Tibial nerve (tissue), 4 donors: ENCODE data around the gene CKAP5. TPM values are rescaled to one million over a fixed set of nuclear protein-coding genes. Genes with fewer than 3 reads are reported as not detected.

ENCODE experiments used
- DNase-seq, 2 donors: peaks; one replicate each; pipeline ENCODE4 v3.0.0-alpha.2; 2019; ENCODE audit warnings: low spot score in 2 of 2
- H3K27ac ChIP-seq, 4 donors: fragments of 200-600 bp; sonication (generic) in 3 of 4; one replicate each; pipeline ENCODE4 v1.5.1; 2017 to 2019; ENCODE audit warnings: mild to moderate bottlenecking in 1 of 4
- H3K27me3 ChIP-seq, 2 donors: fragments of 200-600 bp; sonication (generic) in 1 of 2; one replicate each; pipeline versions ENCODE4 v1.5.1 to v1.6.0; 2017 to 2019
- H3K36me3 ChIP-seq, 3 donors: fragments of 200-600 bp; sonication (generic); one replicate each; pipeline ENCODE4 v1.5.1; 2018 to 2019
- H3K4me1 ChIP-seq, 4 donors: fragments of 200-600 bp; sonication (generic) in 3 of 4; one replicate each; pipeline ENCODE4 v1.5.1; 2017 to 2019
- H3K4me3 ChIP-seq, 4 donors: fragments of 200-600 bp; sonication (generic) in 3 of 4; one replicate each; pipeline ENCODE4 v1.5.1; 2017 to 2019; ENCODE audit warnings: mild to moderate bottlenecking in 1 of 4, moderate library complexity in 1 of 4
- H3K9me3 ChIP-seq, 4 donors: fragments of 200-600 bp; sonication (generic) in 3 of 4; one replicate each; pipeline ENCODE4 v1.5.1; 2017 to 2019
- CTCF ChIP-seq, 5 experiments: fragments of 200-600 bp in 3 of 5; fragments of 450-650 bp in 2 of 5; sonication (generic) in 3 of 5; IDR thresholded peaks; one replicate each; pipeline ENCODE4 v1.5.1; 2016 to 2019; ENCODE audit warnings: antibody characterized with exemption in 5 of 5, mild to moderate bottlenecking in 3 of 5, moderate library complexity in 2 of 5
- EP300 ChIP-seq, 2 donors: sonication (generic); formaldehyde crosslinking; IDR thresholded peaks; one replicate each; pipeline ENCODE4 v1.6.1; 2017; ENCODE audit warnings: antibody characterized with exemption in 2 of 2, mild to moderate bottlenecking in 1 of 2
- POLR2A ChIP-seq, 2 donors: fragments of 450-650 bp; IDR thresholded peaks; one replicate each; pipeline ENCODE4 v1.6.1; 2017; ENCODE audit warnings: antibody characterized with exemption in 2 of 2, mild to moderate bottlenecking in 2 of 2, moderate library complexity in 2 of 2
- WGBS, 2 donors: methylation state at CpG; one replicate each; pipeline ENCODE4 v1.1.5; 2018; 5-methylcytosine and 5-hydroxymethylcytosine counted together
- total RNA-seq, 4 donors: library from RNA; depleted of rRNA; stranded (reverse); fragments of >200 nt; gene quantifications; one replicate each; pipeline ENCODE4 v1.1.0, GENCODE V29; 2016

CKAP5 gene
- total RNA-seq, 4 donors from 2014 or later: 36.9 to 52.7 (median 47.7) TPM

- no peak for TF ChIP-seq CTCF (IDR thresholded peaks at IDR 0.05)
- H3K27me3 ChIP-seq: no peaks in the 10 kb centered on the region
- H3K36me3 ChIP-seq: no peaks in the 10 kb centered on the region
- DNase-seq: no peak
- peak overlapping the region in 1 of 4 donors; percentile 80 for H3K27ac ChIP-seq
- H3K4me1 ChIP-seq: peaks cover 0 to 35% (median 11%) of the 10 kb centered on the region in 4 donors
- 48 to 49% methylated on average over 1 of the region's 1 CpG for WGBS, 2 donors
- H3K9me3 ChIP-seq: no peaks in the 10 kb centered on the region
- no peak overlapping the region for H3K4me3 ChIP-seq
Observed at GRCh38 chr11:46827995-46828394, 18.1 kb downstream of the CKAP5 start.

GRCh38 chr11:46826310-46827044 lies 19.6 kb downstream of the CKAP5 start:
- H3K36me3 ChIP-seq: no peaks in the 10 kb centered on the region
- H3K9me3 ChIP-seq: no peaks in the 10 kb centered on the region
- peak overlapping the region; percentile 30 to 64 (median 54) for H3K4me3 ChIP-seq
- 2 to 3% methylated on average over 14 to 16 of the region's 32 CpGs for WGBS, 2 donors
- H3K4me1 ChIP-seq: peaks cover 0 to 35% (median 11%) of the 10 kb centered on the region in 4 donors
- TF ChIP-seq POLR2A (IDR thresholded peaks at IDR 0.05) (no peak), CTCF (IDR thresholded peaks at IDR 0.05) (peak in 3 of 5 experiments; percentile 17 to 52 (median 33)), EP300 (IDR thresholded peaks at IDR 0.05) (peak in 1 of 2 donors; percentile 52)
- DNase-seq: peak; percentile 67 to 74
- H3K27me3 ChIP-seq: no peaks in the 10 kb centered on the region
- peak overlapping the region in 3 of 4 donors; percentile 56 to 80 (median 66) for H3K27ac ChIP-seq

GRCh38 chr11:46808799-46809431 lies 37.2 kb downstream of the CKAP5 start:
- DNase-seq: no peak
- no peak overlapping the region for H3K27ac ChIP-seq
- peaks cover 0 to 45% (median 0%) of the 10 kb centered on the region in 3 donors for H3K36me3 ChIP-seq
- TF ChIP-seq EP300 (IDR thresholded peaks at IDR 0.05) (no peak), POLR2A (IDR thresholded peaks at IDR 0.05) (no peak), CTCF (IDR thresholded peaks at IDR 0.05) (peak in 1 of 5 experiments; percentile 13)
- H3K4me1 ChIP-seq: no peaks in the 10 kb centered on the region
- no peak overlapping the region for H3K4me3 ChIP-seq
- no peaks in the 10 kb centered on the region for H3K9me3 ChIP-seq
- 43 to 50% methylated on average over 3 of the region's 3 CpGs for WGBS, 2 donors
- no peaks in the 10 kb centered on the region for H3K27me3 ChIP-seq

GRCh38 chr11:46801694-46802470 lies 44.2 kb downstream of the CKAP5 start:
- no peak overlapping the region for H3K4me3 ChIP-seq
- H3K9me3 ChIP-seq: no peaks in the 10 kb centered on the region
- WGBS, 2 donors: 80 to 86% methylated on average over 7 of the region's 7 CpGs
- H3K36me3 ChIP-seq: peaks cover 0 to 65% (median 1%) of the 10 kb centered on the region in 3 donors
- no peak for DNase-seq
- TF ChIP-seq POLR2A (IDR thresholded peaks at IDR 0.05): no peak
- TF ChIP-seq CTCF (IDR thresholded peaks at IDR 0.05): no peak
- TF ChIP-seq EP300 (IDR thresholded peaks at IDR 0.05): no peak
- no peaks in the 10 kb centered on the region for H3K4me1 ChIP-seq
- no peak overlapping the region for H3K27ac ChIP-seq
- no peaks in the 10 kb centered on the region for H3K27me3 ChIP-seq
